WTC11 (cell line): Measurements from ENCODE around the gene PPM1L. TPM values are rescaled to one million over a fixed set of nuclear protein-coding genes. Genes with fewer than 3 reads are reported as not detected.

Experiments used
- ATAC-seq: fragments of 200-7000 bp; cut with Tn5 transposase; 2 replicates; pipeline ENCODE4 v1.10.0; 2021; ENCODE audit warnings: mild to moderate bottlenecking, moderate library complexity
- CTCF ChIA-PET: fragments of 300-600 bp; sonication (Branson Sonifier 250); formaldehyde crosslinking; loops from one replicate; lab custom pipeline; 2021; ENCODE audit warnings: antibody characterized with exemption; lab: Charles Lee
- POLR2A ChIA-PET: fragments of 350-600 bp; sonication (Branson Sonifier 250); formaldehyde crosslinking; loops from one replicate; lab custom pipeline; 2021; ENCODE audit warnings: antibody characterized with exemption; lab: Charles Lee
- DNase-seq: peaks from one replicate; pipeline ENCODE4 v3.0.0; 2021; ENCODE audit warnings: low spot score
- H3K27ac Mint-ChIP-seq: 2 replicates; pipeline ENCODE4 v1.8.0; 2021; ENCODE audit warnings: mixed read lengths
- H3K27me3 Mint-ChIP-seq: 2 replicates; pipeline ENCODE4 v1.8.0; 2021; ENCODE audit warnings: low read depth, mild to moderate bottlenecking, moderate library complexity, mixed read lengths
- H3K36me3 Mint-ChIP-seq: 2 replicates; pipeline ENCODE4 v1.8.0; 2021; ENCODE audit warnings: mixed read lengths
- H3K4me1 Mint-ChIP-seq: 2 replicates; pipeline ENCODE4 v1.8.0; 2022; ENCODE audit warnings: mixed read lengths
- H3K4me3 Mint-ChIP-seq: 2 replicates; pipeline ENCODE4 v1.8.0; 2021; ENCODE audit warnings: mild to moderate bottlenecking, moderate library complexity, mixed read lengths
- H3K9me3 Mint-ChIP-seq: 2 replicates; pipeline ENCODE4 v1.8.0; 2021; ENCODE audit warnings: mixed read lengths
- ATF1 ChIP-seq: sonication (generic); formaldehyde crosslinking; IDR thresholded peaks from 2 replicates; pipeline ENCODE4 v1.8.1; 2023; ENCODE audit warnings: mild to moderate bottlenecking, moderate library complexity, missing genetic modification reagents
- ATF6 ChIP-seq: sonication (generic); formaldehyde crosslinking; IDR thresholded peaks from 2 replicates; pipeline ENCODE4 v1.8.1; 2023; ENCODE audit warnings: mild to moderate bottlenecking, missing genetic modification reagents
- CTCF ChIP-seq: fragments of 200-600 bp; IDR thresholded peaks from 2 replicates; pipeline ENCODE4 v1.8.0; 2022; ENCODE audit warnings: antibody characterized with exemption
- E2F1 ChIP-seq: sonication (generic); formaldehyde crosslinking; IDR thresholded peaks from 2 replicates; pipeline ENCODE4 v1.8.0; 2022; ENCODE audit warnings: mild to moderate bottlenecking, missing genetic modification reagents
- ETV6 ChIP-seq: sonication (generic); formaldehyde crosslinking; IDR thresholded peaks from 2 replicates; pipeline ENCODE4 v1.8.1; 2022; ENCODE audit warnings: mild to moderate bottlenecking, missing genetic modification reagents
- GABPB1 ChIP-seq: sonication (generic); formaldehyde crosslinking; IDR thresholded peaks from 2 replicates; pipeline ENCODE4 v1.8.1; 2023; ENCODE audit warnings: mild to moderate bottlenecking, missing genetic modification reagents
- GTF2I ChIP-seq: fragments of 250-450 bp; sonication (Bioruptor Pico); conservative IDR thresholded peaks from 2 replicates; pipeline ENCODE4 v1.4.0; 2021; ENCODE audit warnings: mild to moderate bottlenecking
- IRF1 ChIP-seq: sonication (generic); formaldehyde crosslinking; IDR thresholded peaks from 2 replicates; pipeline ENCODE4 v1.8.0; 2023; ENCODE audit warnings: missing genetic modification reagents
- JUN ChIP-seq: sonication (generic); formaldehyde crosslinking; IDR thresholded peaks from 2 replicates; pipeline ENCODE4 v1.8.0; 2023; ENCODE audit warnings: mild to moderate bottlenecking, missing genetic modification reagents
- NFATC4 ChIP-seq: fragments of 250-450 bp; sonication (Bioruptor Pico); IDR thresholded peaks from 2 replicates; pipeline ENCODE4 v1.9.0; 2021; ENCODE audit warnings: mild to moderate bottlenecking
- NR1H2 ChIP-seq: sonication (generic); formaldehyde crosslinking; IDR thresholded peaks from 2 replicates; pipeline ENCODE4 v1.9.0; 2021; ENCODE audit warnings: mild to moderate bottlenecking, moderate library complexity, missing genetic modification reagents
- SOX15 ChIP-seq: fragments of 250-450 bp; sonication (Bioruptor Pico); IDR thresholded peaks from 2 replicates; pipeline ENCODE4 v1.9.0; 2021; ENCODE audit warnings: mild to moderate bottlenecking
- TEAD4 ChIP-seq: sonication (generic); formaldehyde crosslinking; IDR thresholded peaks from 2 replicates; pipeline ENCODE4 v1.8.0; 2022; ENCODE audit warnings: mild to moderate bottlenecking, missing genetic modification reagents
- ZBTB21 ChIP-seq: sonication (generic); formaldehyde crosslinking; IDR thresholded peaks from 2 replicates; pipeline ENCODE4 v1.8.1; 2023; ENCODE audit warnings: mild to moderate bottlenecking, missing genetic modification reagents, borderline replicate concordance
- ZNF121 ChIP-seq: sonication (generic); formaldehyde crosslinking; IDR thresholded peaks from 2 replicates; pipeline ENCODE4 v1.8.0; 2023; ENCODE audit warnings: missing genetic modification reagents
- ZNF219 ChIP-seq: sonication (generic); formaldehyde crosslinking; IDR thresholded peaks from 2 replicates; pipeline ENCODE4 v1.8.0; 2023; ENCODE audit warnings: missing genetic modification reagents, mild to moderate bottlenecking, borderline replicate concordance
- ZNF263 ChIP-seq: sonication (generic); formaldehyde crosslinking; IDR thresholded peaks from 2 replicates; pipeline ENCODE4 v1.8.1; 2022; ENCODE audit warnings: low read depth, mild to moderate bottlenecking, moderate library complexity, missing genetic modification reagents
- ZNF281 ChIP-seq: sonication (generic); formaldehyde crosslinking; IDR thresholded peaks from 2 replicates; pipeline ENCODE4 v1.8.0; 2023; ENCODE audit warnings: mild to moderate bottlenecking, missing genetic modification reagents
- ZNF425 ChIP-seq: fragments of 250-450 bp; sonication (Bioruptor Pico); conservative IDR thresholded peaks from 2 replicates; pipeline ENCODE4 v1.9.0; 2021; ENCODE audit warnings: mild to moderate bottlenecking
- ZNF512 ChIP-seq: sonication (generic); formaldehyde crosslinking; IDR thresholded peaks from 2 replicates; pipeline ENCODE4 v1.8.1; 2022; ENCODE audit warnings: missing genetic modification reagents, borderline replicate concordance
- total RNA-seq: library from RNA; stranded (reverse); gene quantifications from 3 replicates; pipeline ENCODE4 v1.2.3, GENCODE V29; 2021

PPM1L gene
- total RNA-seq, 1 experiment from 2014 or later = 18.1 TPM

GRCh38 chr3:160879859-160880258 lies 123.8 kb downstream of the PPM1L start:
- Mint-ChIP-seq H3K9me3 (peaks cover 12% of the 10 kb centered on the region), H3K27me3 (no peaks in the 10 kb centered on the region), H3K4me1 (peaks cover 6% of the 10 kb centered on the region), H3K4me3 (no peak overlapping the region), H3K27ac (no peak overlapping the region), H3K36me3 (peaks cover 4% of the 10 kb centered on the region; the same call in 1 of the 2 replicates)
- POLR2A ChIA-PET = no interaction called here
- TF ChIP-seq SOX15 (CRISPR knock-in tag) = no peak
- TF ChIP-seq GTF2I (CRISPR knock-in tag) = no peak
- TF ChIP-seq ZNF281 (CRISPR knock-in tag) = no peak
- no peak for TF ChIP-seq JUN (CRISPR knock-in tag)
- CTCF ChIA-PET = no interaction called here
- no peak for DNase-seq
- ATAC-seq = no peak

GRCh38 chr3:160883373-160883772 lies 127.3 kb downstream of the PPM1L start:
- Mint-ChIP-seq H3K27me3 (no peaks in the 10 kb centered on the region), H3K27ac (peak overlapping the region; percentile 82; the same call in 1 of the 2 replicates), H3K9me3 (peaks cover 25% of the 10 kb centered on the region), H3K4me1 (peaks cover 31% of the 10 kb centered on the region), H3K36me3 (peaks cover 17% of the 10 kb centered on the region), H3K4me3 (no peak overlapping the region)
- DNase-seq (no peak), ATAC-seq (peak; percentile 28; the same call in 1 of the 2 replicates)
- CTCF ChIA-PET = no interaction called here
- POLR2A ChIA-PET = no interaction called here
- TF ChIP-seq E2F1 (CRISPR knock-in tag) (no peak), ATF6 (no peak), ETV6 (no peak), ZNF121 (CRISPR knock-in tag) (no peak), ZNF263 (CRISPR knock-in tag) (no peak), ZBTB21 (CRISPR knock-in tag) (no peak), GABPB1 (CRISPR knock-in tag) (no peak), ZNF512 (CRISPR knock-in tag) (no peak), NR1H2 (CRISPR knock-in tag) (no peak), JUN (CRISPR knock-in tag) (no peak), CTCF (no peak), ZNF425 (CRISPR knock-in tag) (no peak), ZNF219 (no peak), NFATC4 (CRISPR knock-in tag) (no peak), ATF1 (CRISPR knock-in tag) (no peak), TEAD4 (CRISPR knock-in tag) (no peak), IRF1 (CRISPR knock-in tag) (no peak)
